ENCODE data around the gene CLEC7A.
A peak's percentile ranks its signal among the peaks of the same experiment; 100 is the strongest.

Gene CLEC7A

GRCh38 chr12:10140001-10140400 is 10.0 kb upstream of the CLEC7A start:
- DNase-seq (ENCODE audit: low spot score), result peak; percentile 60

- no peak for DNase-seq (ENCODE audit: low spot score)
Measured at GRCh38 chr12:10136637-10137205, 6.7 kb upstream of the CLEC7A start.

- no peak for DNase-seq (ENCODE audit: low spot score)
Measured at GRCh38 chr12:10135126-10135525, 5.1 kb upstream of the CLEC7A start.

- no peak for DNase-seq (ENCODE audit: low spot score)
Measured at GRCh38 chr12:10132850-10133370, 2.9 kb upstream of the CLEC7A start.

GRCh38 chr12:10131111-10131690 is 1.2 kb upstream of the CLEC7A start:
- DNase-seq (ENCODE audit: low spot score), result no peak

GRCh38 chr12:10128687-10129086 is 1.3 kb downstream of the CLEC7A start:
- no peak for DNase-seq (ENCODE audit: low spot score)

GRCh38 chr12:10126413-10126812 is 3.6 kb downstream of the CLEC7A start:
- DNase-seq (ENCODE audit: low spot score), result no peak

- no peak for DNase-seq (ENCODE audit: low spot score)
Measured at GRCh38 chr12:10122689-10123088, 7.3 kb downstream of the CLEC7A start.

GRCh38 chr12:10121278-10121677 is 8.7 kb downstream of the CLEC7A start:
- no peak for DNase-seq (ENCODE audit: low spot score)

GRCh38 chr12:10119066-10119465 is 10.9 kb downstream of the CLEC7A start:
- no peak for DNase-seq (ENCODE audit: low spot score)

GRCh38 chr12:10115890-10116289 is 14.1 kb downstream of the CLEC7A start:
- DNase-seq (ENCODE audit: low spot score), result no peak

- no peak for DNase-seq (ENCODE audit: low spot score)
Measured at GRCh38 chr12:10115311-10115710, 14.7 kb downstream of the CLEC7A start.

- no peak for DNase-seq (ENCODE audit: low spot score)
Measured at GRCh38 chr12:10113920-10114319, 16.1 kb downstream of the CLEC7A start.

- no peak for DNase-seq (ENCODE audit: low spot score)
Measured at GRCh38 chr12:10113075-10113474, 16.9 kb downstream of the CLEC7A start.

GRCh38 chr12:10111451-10111850 is 18.5 kb downstream of the CLEC7A start:
- DNase-seq (ENCODE audit: low spot score), result no peak

GRCh38 chr12:10110256-10110844 is 19.6 kb downstream of the CLEC7A start:
- DNase-seq (ENCODE audit: low spot score), result no peak

- no peak for DNase-seq (ENCODE audit: low spot score)
Measured at GRCh38 chr12:10102322-10102721, 27.7 kb downstream of the CLEC7A start.

GRCh38 chr12:10101648-10102220 is 28.3 kb downstream of the CLEC7A start:
- DNase-seq (ENCODE audit: low spot score), result no peak

GRCh38 chr12:10101042-10101579 is 28.9 kb downstream of the CLEC7A start:
- peak; percentile 79 for DNase-seq (ENCODE audit: low spot score)

GRCh38 chr12:10098791-10099190 is 31.2 kb downstream of the CLEC7A start, which contains the start of gene CLEC1A:
CLEC1A (minus strand) TSS chr12:10098985; CDS start chr12:10098922, 63 bp downstream.
- DNase-seq (ENCODE audit: low spot score), result peak; percentile 31

- peak; percentile 6 for DNase-seq (ENCODE audit: low spot score)
Measured at GRCh38 chr12:10097521-10097920, 32.5 kb downstream of the CLEC7A start.

- DNase-seq (ENCODE audit: low spot score), result no peak
Measured at GRCh38 chr12:10095971-10096370, 34.0 kb downstream of the CLEC7A start.
